ENCODE measurements around the gene CIITA.

- TF ChIP-seq POLR2A (IDR thresholded peaks at IDR 0.05), result no peak
- TF ChIP-seq, protein P1, sequence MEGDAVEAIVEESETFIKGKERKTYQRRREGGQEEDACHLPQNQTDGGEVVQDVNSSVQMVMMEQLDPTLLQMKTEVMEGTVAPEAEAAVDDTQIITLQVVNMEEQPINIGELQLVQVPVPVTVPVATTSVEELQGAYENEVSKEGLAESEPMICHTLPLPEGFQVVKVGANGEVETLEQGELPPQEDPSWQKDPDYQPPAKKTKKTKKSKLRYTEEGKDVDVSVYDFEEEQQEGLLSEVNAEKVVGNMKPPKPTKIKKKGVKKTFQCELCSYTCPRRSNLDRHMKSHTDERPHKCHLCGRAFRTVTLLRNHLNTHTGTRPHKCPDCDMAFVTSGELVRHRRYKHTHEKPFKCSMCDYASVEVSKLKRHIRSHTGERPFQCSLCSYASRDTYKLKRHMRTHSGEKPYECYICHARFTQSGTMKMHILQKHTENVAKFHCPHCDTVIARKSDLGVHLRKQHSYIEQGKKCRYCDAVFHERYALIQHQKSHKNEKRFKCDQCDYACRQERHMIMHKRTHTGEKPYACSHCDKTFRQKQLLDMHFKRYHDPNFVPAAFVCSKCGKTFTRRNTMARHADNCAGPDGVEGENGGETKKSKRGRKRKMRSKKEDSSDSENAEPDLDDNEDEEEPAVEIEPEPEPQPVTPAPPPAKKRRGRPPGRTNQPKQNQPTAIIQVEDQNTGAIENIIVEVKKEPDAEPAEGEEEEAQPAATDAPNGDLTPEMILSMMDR (IDR thresholded peaks at IDR 0.05), result no peak
Observed at GRCh38 chr16:10870808-10871156, 6.2 kb upstream of the CIITA start.
